ENCODE results near the gene PCDHB8. TPM values are rescaled to one million over a fixed set of nuclear protein-coding genes. Genes with fewer than 3 reads are reported as not detected.
A peak's percentile ranks its signal among the peaks of the same experiment; 100 is the strongest.

The PCDHB8 gene
- polyA plus RNA-seq, 1 donor from 2014 or later = 0.81 TPM

- no peak overlapping the region for H3K4me2 ChIP-seq (ENCODE audit: low read length)
- H3K9me3 ChIP-seq (ENCODE audit: low read length) = peaks cover 31% of the 10 kb centered on the region
- H3K27ac ChIP-seq (ENCODE audit: low read length) = no peak overlapping the region
- H2AFZ ChIP-seq (ENCODE audit: low read depth, low read length) = no peak overlapping the region
- H3K9ac ChIP-seq (ENCODE audit: low read length) = no peak overlapping the region
- peaks cover 4% of the 10 kb centered on the region for H3K36me3 ChIP-seq (ENCODE audit: insufficient read depth, low read length)
- H3K27me3 ChIP-seq (ENCODE audit: insufficient read depth, low read depth, low read length) = no peaks in the 10 kb centered on the region
- H3K9me2 ChIP-seq (ENCODE audit: insufficient read depth, low read length) = no peaks in the 10 kb centered on the region
- no peak overlapping the region for H3K4me3 ChIP-seq (ENCODE audit: low read length)
- H3F3A ChIP-seq (ENCODE audit: insufficient read depth, low read length, poor library complexity, severe bottlenecking) = no peaks in the 10 kb centered on the region
- H3K79me2 ChIP-seq (replicated peaks; ENCODE audit: insufficient read depth, low read length) = peaks cover 10% of the 10 kb centered on the region
- no peaks in the 10 kb centered on the region for H4K20me1 ChIP-seq (ENCODE audit: insufficient read depth)
- TF ChIP-seq SMC3 (conservative IDR thresholded peaks at IDR 0.05; ENCODE audit: poor library complexity) (no peak), POLR2AphosphoS5 (IDR thresholded peaks at IDR 0.05) (no peak), RAD21 (conservative IDR thresholded peaks at IDR 0.05) (no peak), EP300 (conservative IDR thresholded peaks at IDR 0.05; ENCODE audit: poor library complexity, severe bottlenecking) (no peak), MXI1 (conservative IDR thresholded peaks at IDR 0.05; ENCODE audit: poor library complexity, severe bottlenecking) (no peak), EZH2 (IDR thresholded peaks at IDR 0.05; ENCODE audit: borderline replicate concordance, insufficient read depth, low read length, poor library complexity, severe bottlenecking) (no peak), TAF1 (IDR thresholded peaks at IDR 0.05; ENCODE audit: low read depth) (no peak), REST (IDR thresholded peaks at IDR 0.05; ENCODE audit: borderline replicate concordance) (no peak), CTCF (IDR thresholded peaks at IDR 0.05; ENCODE audit: poor library complexity, severe bottlenecking) (no peak)
Observed at GRCh38 chr5:141196363-141196762, 18.8 kb downstream of the PCDHB8 start.

GRCh38 chr5:141199359-141200235, 22.0 kb downstream of the PCDHB8 start, which contains the start of gene PCDHB11:
Gene PCDHB11, plus strand, starts transcription at chr5:141199627. Its CDS starts 148 bp downstream, at chr5:141199775.
- H3K27ac ChIP-seq (ENCODE audit: low read length) = peak within 1 kb of the TSS; percentile 28
- no peaks in the 10 kb centered on the region for H4K20me1 ChIP-seq (ENCODE audit: insufficient read depth)
- peak within 1 kb of the TSS; percentile 46 for H3K4me3 ChIP-seq (ENCODE audit: low read length)
- H2AFZ ChIP-seq (ENCODE audit: low read depth, low read length) = no peak within 1 kb of the TSS
- H3K36me3 ChIP-seq (ENCODE audit: insufficient read depth, low read length) = peaks cover 9% of the 10 kb centered on the region
- peaks cover 10% of the 10 kb centered on the region for H3K79me2 ChIP-seq (replicated peaks; ENCODE audit: insufficient read depth, low read length)
- no peaks in the 10 kb centered on the region for H3K27me3 ChIP-seq (ENCODE audit: insufficient read depth, low read depth, low read length)
- H3K9ac ChIP-seq (ENCODE audit: low read length) = no peak within 1 kb of the TSS
- TF ChIP-seq RAD21 (conservative IDR thresholded peaks at IDR 0.05) = peak; percentile 46
- TF ChIP-seq EP300 (conservative IDR thresholded peaks at IDR 0.05; ENCODE audit: poor library complexity, severe bottlenecking) = no peak
- no peak for TF ChIP-seq SMC3 (conservative IDR thresholded peaks at IDR 0.05; ENCODE audit: poor library complexity)
- TF ChIP-seq MXI1 (conservative IDR thresholded peaks at IDR 0.05; ENCODE audit: poor library complexity, severe bottlenecking) = no peak
- no peak for TF ChIP-seq REST (IDR thresholded peaks at IDR 0.05; ENCODE audit: borderline replicate concordance)
- no peak for TF ChIP-seq EZH2 (IDR thresholded peaks at IDR 0.05; ENCODE audit: borderline replicate concordance, insufficient read depth, low read length, poor library complexity, severe bottlenecking)
- TF ChIP-seq TAF1 (IDR thresholded peaks at IDR 0.05; ENCODE audit: low read depth) = no peak
- TF ChIP-seq CTCF (IDR thresholded peaks at IDR 0.05; ENCODE audit: poor library complexity, severe bottlenecking) = peak; percentile 39
- TF ChIP-seq POLR2AphosphoS5 (IDR thresholded peaks at IDR 0.05) = no peak
- H3K9me2 ChIP-seq (ENCODE audit: insufficient read depth, low read length) = no peaks in the 10 kb centered on the region
- H3F3A ChIP-seq (ENCODE audit: insufficient read depth, low read length, poor library complexity, severe bottlenecking) = no peaks in the 10 kb centered on the region
- H3K4me2 ChIP-seq (ENCODE audit: low read length) = no peak within 1 kb of the TSS
- peaks cover 35% of the 10 kb centered on the region for H3K9me3 ChIP-seq (ENCODE audit: low read length)
